ENCODE measurements around the gene HS6ST1.
"Not testable (repeated sequence)": the region's sequence is repeated elsewhere in the genome, so short reads cannot be mapped to it uniquely, and the experiment has no call there.

Gene HS6ST1

GRCh38 chr2:128270672-128271596 is 47.7 kb downstream of the HS6ST1 start:
- no peak for DNase-seq (ENCODE audit: low read depth in 2 of 2)
- no peak overlapping the region for H3K4me3 ChIP-seq (replicated peaks in 1 of 2; ENCODE audit: low read depth in 2 of 2, low read length in 2 of 2)
- no peak for TF ChIP-seq CTCF (IDR thresholded peaks at IDR 0.05; ENCODE audit: low read depth, low read length)

- no peak for DNase-seq (ENCODE audit: low read depth in 2 of 2)
- H3K4me3 ChIP-seq (replicated peaks in 1 of 2; ENCODE audit: low read depth in 2 of 2, low read length in 2 of 2) = no peak overlapping the region
- TF ChIP-seq CTCF (IDR thresholded peaks at IDR 0.05; ENCODE audit: low read depth, low read length) = no peak
These were observed 48.5 kb downstream of the HS6ST1 start for GRCh38 chr2:128269990-128270671.

GRCh38 chr2:128269063-128269989 is 49.3 kb downstream of the HS6ST1 start:
- DNase-seq (ENCODE audit: low read depth in 2 of 2) = no peak
- no peak overlapping the region for H3K4me3 ChIP-seq (replicated peaks in 1 of 2; ENCODE audit: low read depth in 2 of 2, low read length in 2 of 2)
- no peak for TF ChIP-seq CTCF (IDR thresholded peaks at IDR 0.05; ENCODE audit: low read depth, low read length)

GRCh38 chr2:128268611-128269010 is 50.1 kb downstream of the HS6ST1 start:
- H3K4me3 ChIP-seq (replicated peaks in 1 of 2; ENCODE audit: low read depth in 2 of 2, low read length in 2 of 2); DNase-seq (ENCODE audit: low read depth in 2 of 2): not testable (repeated sequence)

GRCh38 chr2:128268145-128268544 is 50.5 kb downstream of the HS6ST1 start:
- H3K4me3 ChIP-seq (replicated peaks in 1 of 2; ENCODE audit: low read depth in 2 of 2, low read length in 2 of 2); DNase-seq (ENCODE audit: low read depth in 2 of 2): not testable (repeated sequence)

- DNase-seq (ENCODE audit: low read depth in 2 of 2) = not testable (repeated sequence)
These were observed 51.0 kb downstream of the HS6ST1 start for GRCh38 chr2:128267649-128268048.

GRCh38 chr2:128267197-128267596 is 51.5 kb downstream of the HS6ST1 start:
- not testable (repeated sequence) for DNase-seq (ENCODE audit: low read depth in 2 of 2)

More at GRCh38 chr2:128267649-128268048, 51.0 kb downstream of the HS6ST1 start:
- H3K4me3 ChIP-seq (replicated peaks in 1 of 2; ENCODE audit: low read depth in 2 of 2, low read length in 2 of 2) = not testable (repeated sequence)

GRCh38 chr2:128266463-128266862 is 52.2 kb downstream of the HS6ST1 start:
- DNase-seq (ENCODE audit: low read depth in 2 of 2); H3K4me3 ChIP-seq (replicated peaks in 1 of 2; ENCODE audit: low read depth in 2 of 2, low read length in 2 of 2): not testable (repeated sequence)

More at GRCh38 chr2:128267197-128267596, 51.5 kb downstream of the HS6ST1 start:
- H3K4me3 ChIP-seq (replicated peaks in 1 of 2; ENCODE audit: low read depth in 2 of 2, low read length in 2 of 2) = not testable (repeated sequence)

- DNase-seq (ENCODE audit: low read depth in 2 of 2); H3K4me3 ChIP-seq (replicated peaks in 1 of 2; ENCODE audit: low read depth in 2 of 2, low read length in 2 of 2): not testable (repeated sequence)
These were observed 53.1 kb downstream of the HS6ST1 start for GRCh38 chr2:128265608-128265993.
